Thoracic aorta (tissue), 2 donors: Measurements from ENCODE around the gene CEACAM4. TPM values are rescaled to one million over a fixed set of nuclear protein-coding genes. Genes with fewer than 3 reads are reported as not detected.

Experiments used
- ATAC-seq: fragments of 150-250 bp; one replicate; pipeline ENCODE4 v1.8.0; 2017; ENCODE audit warnings: low read depth; ENCODE audit not compliant: insufficient number of reproducible peaks, low FRiP score
- DNase-seq: peaks from one replicate; pipeline ENCODE4 v3.0.0-alpha.2; 2020; ENCODE audit warnings: low spot score
- H3K27ac ChIP-seq, 2 donors: fragments of 200-600 bp; sonication (generic); 1 replicate in 1 of 2; 2 replicates in 1 of 2; pipeline ENCODE4 v1.5.1; 2016; ENCODE audit warnings: mild to moderate bottlenecking in 2 of 2, moderate library complexity in 2 of 2
- H3K27me3 ChIP-seq: fragments of 200-600 bp; sonication (generic); replicated peaks from 2 replicates; pipeline ENCODE4 v1.6.0; 2016; ENCODE audit warnings: mild to moderate bottlenecking; ENCODE audit not compliant: insufficient read depth
- H3K36me3 ChIP-seq: fragments of 200-600 bp; sonication (generic); one replicate; pipeline ENCODE4 v1.5.1; 2016
- H3K4me1 ChIP-seq, 2 donors: fragments of 200-600 bp; sonication (generic); 1 replicate in 1 of 2; 2 replicates in 1 of 2; pipeline versions ENCODE4 v1.5.1 to v1.6.0; 2016; ENCODE audit warnings: low read depth in 2 of 2, mild to moderate bottlenecking in 1 of 2; ENCODE audit not compliant: control insufficient read depth in 1 of 2
- H3K4me3 ChIP-seq: fragments of 200-600 bp; sonication (generic); 2 replicates; pipeline ENCODE4 v1.5.1; 2016; ENCODE audit warnings: mild to moderate bottlenecking
- H3K9me3 ChIP-seq: fragments of 200-600 bp; sonication (generic); 2 replicates; pipeline ENCODE4 v1.5.1; 2016
- CTCF ChIP-seq: fragments of 200-600 bp; sonication (generic); IDR thresholded peaks from one replicate; pipeline ENCODE4 v1.5.1; 2019; ENCODE audit warnings: antibody characterized with exemption
- total RNA-seq, 2 donors: library from RNA; depleted of rRNA; stranded (reverse); fragments of >200 nt; gene quantifications; one replicate each; pipeline versions ENCODE4 v1.1.0 to v1.2.3, GENCODE V29; 2016

The CEACAM4 gene
- total RNA-seq, 2 donors from 2014 or later, result 4.0 TPM; not detected in 1

GRCh38 chr19:41624515-41624914 lies 2.4 kb downstream of the CEACAM4 start:
- no peaks in the 10 kb centered on the region for H3K4me1 ChIP-seq
- DNase-seq, result no peak
- no peak overlapping the region for H3K27ac ChIP-seq
- no peaks in the 10 kb centered on the region for H3K36me3 ChIP-seq
- no peaks in the 10 kb centered on the region for H3K9me3 ChIP-seq
- no peak overlapping the region for H3K4me3 ChIP-seq
- no peaks in the 10 kb centered on the region for H3K27me3 ChIP-seq
- no peak for TF ChIP-seq CTCF
- ATAC-seq, result no peak

- ATAC-seq (no peak), DNase-seq (no peak)
- H3K4me1 ChIP-seq, result no peaks in the 10 kb centered on the region
- no peak overlapping the region for H3K4me3 ChIP-seq
- no peak overlapping the region for H3K27ac ChIP-seq
- no peaks in the 10 kb centered on the region for H3K9me3 ChIP-seq
- no peaks in the 10 kb centered on the region for H3K27me3 ChIP-seq
- H3K36me3 ChIP-seq, result no peaks in the 10 kb centered on the region
- no peak for TF ChIP-seq CTCF
Measured at GRCh38 chr19:41623360-41623759, 3.5 kb downstream of the CEACAM4 start.

GRCh38 chr19:41621654-41622053 lies 5.2 kb downstream of the CEACAM4 start:
- no peak for TF ChIP-seq CTCF
- Histone ChIP-seq H3K27ac (no peak overlapping the region), H3K4me1 (no peaks in the 10 kb centered on the region), H3K4me3 (no peak overlapping the region), H3K36me3 (no peaks in the 10 kb centered on the region), H3K27me3 (no peaks in the 10 kb centered on the region), H3K9me3 (no peaks in the 10 kb centered on the region)
- DNase-seq (no peak), ATAC-seq (no peak)

- Histone ChIP-seq H3K4me3 (no peak overlapping the region), H3K4me1 (no peaks in the 10 kb centered on the region), H3K27ac (no peak overlapping the region), H3K36me3 (no peaks in the 10 kb centered on the region), H3K27me3 (no peaks in the 10 kb centered on the region), H3K9me3 (no peaks in the 10 kb centered on the region)
- TF ChIP-seq CTCF, result no peak
- ATAC-seq, result no peak
- no peak for DNase-seq
Measured at GRCh38 chr19:41621226-41621625, 5.6 kb downstream of the CEACAM4 start.

- no peaks in the 10 kb centered on the region for H3K27me3 ChIP-seq
- H3K9me3 ChIP-seq, result no peaks in the 10 kb centered on the region
- H3K4me3 ChIP-seq, result no peak overlapping the region
- ATAC-seq, result no peak
- H3K36me3 ChIP-seq, result no peaks in the 10 kb centered on the region
- no peak for TF ChIP-seq CTCF
- H3K27ac ChIP-seq, result no peak overlapping the region
- DNase-seq, result no peak
- H3K4me1 ChIP-seq, result no peaks in the 10 kb centered on the region
Measured at GRCh38 chr19:41620171-41620570, 6.7 kb downstream of the CEACAM4 start.
